ENCODE measurements around the gene NINJ2. TPM values are rescaled to one million over a fixed set of nuclear protein-coding genes. Genes with fewer than 3 reads are reported as not detected.

Gene NINJ2
- total RNA-seq, 1 donor from 2014 or later = 0.69 TPM

- no peak for TF ChIP-seq CTCF (IDR thresholded peaks at IDR 0.05; ENCODE audit: unreplicated experiment)
- Mint-ChIP-seq H3K9me3 (no peaks in the 10 kb centered on the region), H3K27ac (no peak overlapping the region), H3K4me3 (no peak overlapping the region), H3K36me3 (no peaks in the 10 kb centered on the region), H3K4me1 (peaks cover 24% of the 10 kb centered on the region), H3K27me3 (ENCODE audit: low read depth) (no peaks in the 10 kb centered on the region)
- DNase-seq (ENCODE audit: low spot score in 2 of 2, unreplicated experiment in 2 of 2) = no peak
These were observed 35.1 kb downstream of the NINJ2 start for GRCh38 chr12:627863-628741.

GRCh38 chr12:627285-627684 is 36.0 kb downstream of the NINJ2 start:
- no peak for DNase-seq (ENCODE audit: low spot score in 2 of 2, unreplicated experiment in 2 of 2)
- no peaks in the 10 kb centered on the region for H3K27me3 Mint-ChIP-seq (ENCODE audit: low read depth)
- H3K27ac Mint-ChIP-seq = no peak overlapping the region
- H3K36me3 Mint-ChIP-seq = no peaks in the 10 kb centered on the region
- H3K4me3 Mint-ChIP-seq = no peak overlapping the region
- peaks cover 16% of the 10 kb centered on the region for H3K4me1 Mint-ChIP-seq
- H3K9me3 Mint-ChIP-seq = no peaks in the 10 kb centered on the region
- TF ChIP-seq CTCF (IDR thresholded peaks at IDR 0.05; ENCODE audit: unreplicated experiment) = no peak

GRCh38 chr12:625998-626397 is 37.2 kb downstream of the NINJ2 start:
- Mint-ChIP-seq H3K4me3 (no peak overlapping the region), H3K27ac (no peak overlapping the region), H3K27me3 (ENCODE audit: low read depth) (no peaks in the 10 kb centered on the region), H3K4me1 (peaks cover 6% of the 10 kb centered on the region), H3K9me3 (no peaks in the 10 kb centered on the region), H3K36me3 (no peaks in the 10 kb centered on the region)
- TF ChIP-seq CTCF (IDR thresholded peaks at IDR 0.05; ENCODE audit: unreplicated experiment) = no peak
- DNase-seq (ENCODE audit: low spot score in 2 of 2, unreplicated experiment in 2 of 2) = no peak

- Mint-ChIP-seq H3K4me3 (no peak overlapping the region), H3K27me3 (ENCODE audit: low read depth) (no peaks in the 10 kb centered on the region), H3K27ac (no peak overlapping the region), H3K9me3 (no peaks in the 10 kb centered on the region), H3K4me1 (no peaks in the 10 kb centered on the region), H3K36me3 (no peaks in the 10 kb centered on the region)
- DNase-seq (ENCODE audit: low spot score in 2 of 2, unreplicated experiment in 2 of 2) = no peak
- TF ChIP-seq CTCF (IDR thresholded peaks at IDR 0.05; ENCODE audit: unreplicated experiment) = no peak
These were observed 39.3 kb downstream of the NINJ2 start for GRCh38 chr12:623865-624372.

- Mint-ChIP-seq H3K27ac (no peak overlapping the region), H3K4me1 (no peaks in the 10 kb centered on the region), H3K36me3 (no peaks in the 10 kb centered on the region), H3K9me3 (no peaks in the 10 kb centered on the region), H3K27me3 (ENCODE audit: low read depth) (no peaks in the 10 kb centered on the region), H3K4me3 (no peak overlapping the region)
- TF ChIP-seq CTCF (IDR thresholded peaks at IDR 0.05; ENCODE audit: unreplicated experiment) = no peak
- DNase-seq (ENCODE audit: low spot score in 2 of 2, unreplicated experiment in 2 of 2) = no peak
These were observed 39.9 kb downstream of the NINJ2 start for GRCh38 chr12:623172-623864.

Measured in mesothelial cell of epicardium (in vitro differentiated cells).